ENCODE data around the gene CDH1. TPM values are rescaled to one million over a fixed set of nuclear protein-coding genes. Genes with fewer than 3 reads are reported as not detected.
A peak's percentile ranks its signal among the peaks of the same experiment; 100 is the strongest.

CDH1 gene
- total and polyA plus RNA-seq, 12 donors = 0.11 to 1.2 (median 0.40) TPM; not detected in 3

GRCh38 chr16:68707340-68708152, 29.5 kb upstream of the CDH1 start:
- H3K27me3 ChIP-seq = no peaks in the 10 kb centered on the region
- intact Hi-C loops (cut with DNase I) = no loop called here
- 65 to 74% (median 70%) methylated on average over 6 to 27 of the region's 27 CpGs for WGBS, 4 donors
- TF ChIP-seq POLR2A (IDR thresholded peaks at IDR 0.05) (no peak), CTCF (IDR thresholded peaks at IDR 0.05) (no peak)
- H3K27ac ChIP-seq = no peak overlapping the region
- H3K36me3 ChIP-seq (replicated peaks in 1 of 2) = no peaks in the 10 kb centered on the region
- no peaks in the 10 kb centered on the region for H3K4me1 ChIP-seq (replicated peaks in 1 of 2)
- peak in 4 of 7 donors; percentile 9 to 55 (median 30) for DNase-seq
- no peaks in the 10 kb centered on the region for H3K9me3 ChIP-seq (replicated peaks in 1 of 3)
- no peak overlapping the region for H3K4me3 ChIP-seq

- intact Hi-C loops (cut with DNase I) = no loop called here
- WGBS, 4 donors = 81 to 91% (median 84%) methylated on average over 5 of the region's 5 CpGs
- H3K4me3 ChIP-seq = no peak overlapping the region
- no peak overlapping the region for H3K27ac ChIP-seq
- no peak for DNase-seq
- no peaks in the 10 kb centered on the region for H3K27me3 ChIP-seq
- TF ChIP-seq CTCF (IDR thresholded peaks at IDR 0.05) = no peak
- TF ChIP-seq POLR2A (IDR thresholded peaks at IDR 0.05) = no peak
- no peaks in the 10 kb centered on the region for H3K4me1 ChIP-seq (replicated peaks in 1 of 2)
- no peaks in the 10 kb centered on the region for H3K36me3 ChIP-seq (replicated peaks in 1 of 2)
- no peaks in the 10 kb centered on the region for H3K9me3 ChIP-seq (replicated peaks in 1 of 3)
These were observed 26.9 kb upstream of the CDH1 start for GRCh38 chr16:68710211-68710610.

GRCh38 chr16:68711421-68712139, 25.5 kb upstream of the CDH1 start:
- Histone ChIP-seq H3K27me3 (no peaks in the 10 kb centered on the region), H3K36me3 (replicated peaks in 1 of 2) (no peaks in the 10 kb centered on the region), H3K9me3 (replicated peaks in 1 of 3) (no peaks in the 10 kb centered on the region), H3K27ac (no peak overlapping the region), H3K4me1 (replicated peaks in 1 of 2) (no peaks in the 10 kb centered on the region), H3K4me3 (no peak overlapping the region)
- DNase-seq = peak in 2 of 7 donors; percentile 28 to 56
- intact Hi-C loops (cut with DNase I) = no loop called here
- TF ChIP-seq POLR2A (IDR thresholded peaks at IDR 0.05) (no peak), CTCF (IDR thresholded peaks at IDR 0.05) (no peak)
- 39 to 60% (median 56%) methylated on average over 14 of the region's 14 CpGs for WGBS, 4 donors

GRCh38 chr16:68713361-68713760, 23.7 kb upstream of the CDH1 start:
- DNase-seq = no peak
- Histone ChIP-seq H3K4me3 (no peak overlapping the region), H3K27me3 (no peaks in the 10 kb centered on the region), H3K27ac (no peak overlapping the region), H3K9me3 (replicated peaks in 1 of 3) (no peaks in the 10 kb centered on the region), H3K4me1 (replicated peaks in 1 of 2) (no peaks in the 10 kb centered on the region), H3K36me3 (replicated peaks in 1 of 2) (no peaks in the 10 kb centered on the region)
- WGBS, 4 donors = 38 to 50% (median 45%) methylated on average over 6 of the region's 6 CpGs
- intact Hi-C loops (cut with DNase I) = no loop called here
- TF ChIP-seq POLR2A (IDR thresholded peaks at IDR 0.05) (no peak), CTCF (IDR thresholded peaks at IDR 0.05) (no peak)

All from adrenal gland (tissue), 12 donors.